GM23338 (cell line): ENCODE measurements around the gene BTN3A1.

Experiments used
- CREB1 ChIP-seq: fragments of 250-450 bp; sonication (Bioruptor Pico); IDR thresholded peaks from 2 replicates; pipeline ENCODE4 v1.5.0; 2020; ENCODE audit warnings: low read depth, mild to moderate bottlenecking, moderate library complexity
- CTCF ChIP-seq, 2 experiments: fragments of 200-600 bp in 1 of 2; sonication (generic) in 1 of 2; conservative IDR thresholded peaks; 2 replicates each; pipeline versions ENCODE4 v1.5.1 to v1.6.1; 2016 to 2017; ENCODE audit warnings: antibody characterized with exemption in 2 of 2, low read depth in 2 of 2, mild to moderate bottlenecking in 2 of 2, moderate library complexity in 1 of 2
- ETS1 ChIP-seq: IDR thresholded peaks from 2 replicates; pipeline ENCODE4 v1.6.1; 2016; ENCODE audit warnings: antibody characterized with exemption
- EZH2 ChIP-seq: fragments of 200-600 bp; sonication (generic); IDR thresholded peaks from one replicate; pipeline ENCODE4 v1.8.0; 2017; ENCODE audit warnings: antibody characterized with exemption, mild to moderate bottlenecking, low read depth; ENCODE audit not compliant: unreplicated experiment
- EZH2phosphoT487 ChIP-seq: fragments of 200-600 bp; sonication (generic); IDR thresholded peaks from one replicate; pipeline ENCODE4 v1.8.1; 2018; ENCODE audit warnings: antibody characterized with exemption; ENCODE audit not compliant: unreplicated experiment
- JUNB ChIP-seq: IDR thresholded peaks from one replicate; pipeline ENCODE4 v1.6.1; 2016; ENCODE audit warnings: antibody characterized with exemption; ENCODE audit not compliant: unreplicated experiment
- NANOG ChIP-seq: IDR thresholded peaks from 2 replicates; pipeline ENCODE4 v1.6.1; 2016; ENCODE audit warnings: antibody characterized with exemption, borderline replicate concordance
- POLR2AphosphoS5 ChIP-seq: IDR thresholded peaks from 2 replicates; pipeline ENCODE4 v1.6.1; 2016; ENCODE audit warnings: antibody characterized with exemption, low read depth
- TF ChIP-seq, protein P1 (sequence below): IDR thresholded peaks from one replicate; pipeline ENCODE4 v1.6.1; 2018; ENCODE audit warnings: antibody characterized with exemption; ENCODE audit not compliant: unreplicated experiment

GRCh38 chr6:26436018-26436417 is 33.9 kb downstream of the BTN3A1 start:
- TF ChIP-seq, protein P1, sequence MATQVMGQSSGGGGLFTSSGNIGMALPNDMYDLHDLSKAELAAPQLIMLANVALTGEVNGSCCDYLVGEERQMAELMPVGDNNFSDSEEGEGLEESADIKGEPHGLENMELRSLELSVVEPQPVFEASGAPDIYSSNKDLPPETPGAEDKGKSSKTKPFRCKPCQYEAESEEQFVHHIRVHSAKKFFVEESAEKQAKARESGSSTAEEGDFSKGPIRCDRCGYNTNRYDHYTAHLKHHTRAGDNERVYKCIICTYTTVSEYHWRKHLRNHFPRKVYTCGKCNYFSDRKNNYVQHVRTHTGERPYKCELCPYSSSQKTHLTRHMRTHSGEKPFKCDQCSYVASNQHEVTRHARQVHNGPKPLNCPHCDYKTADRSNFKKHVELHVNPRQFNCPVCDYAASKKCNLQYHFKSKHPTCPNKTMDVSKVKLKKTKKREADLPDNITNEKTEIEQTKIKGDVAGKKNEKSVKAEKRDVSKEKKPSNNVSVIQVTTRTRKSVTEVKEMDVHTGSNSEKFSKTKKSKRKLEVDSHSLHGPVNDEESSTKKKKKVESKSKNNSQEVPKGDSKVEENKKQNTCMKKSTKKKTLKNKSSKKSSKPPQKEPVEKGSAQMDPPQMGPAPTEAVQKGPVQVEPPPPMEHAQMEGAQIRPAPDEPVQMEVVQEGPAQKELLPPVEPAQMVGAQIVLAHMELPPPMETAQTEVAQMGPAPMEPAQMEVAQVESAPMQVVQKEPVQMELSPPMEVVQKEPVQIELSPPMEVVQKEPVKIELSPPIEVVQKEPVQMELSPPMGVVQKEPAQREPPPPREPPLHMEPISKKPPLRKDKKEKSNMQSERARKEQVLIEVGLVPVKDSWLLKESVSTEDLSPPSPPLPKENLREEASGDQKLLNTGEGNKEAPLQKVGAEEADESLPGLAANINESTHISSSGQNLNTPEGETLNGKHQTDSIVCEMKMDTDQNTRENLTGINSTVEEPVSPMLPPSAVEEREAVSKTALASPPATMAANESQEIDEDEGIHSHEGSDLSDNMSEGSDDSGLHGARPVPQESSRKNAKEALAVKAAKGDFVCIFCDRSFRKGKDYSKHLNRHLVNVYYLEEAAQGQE, result no peak
- TF ChIP-seq CTCF (conservative IDR thresholded peaks at IDR 0.05; ENCODE audit: low read depth in 2 of 2) (no peak), EZH2 (no peak), CREB1 (no peak), POLR2AphosphoS5 (no peak), EZH2phosphoT487 (no peak), JUNB (no peak), NANOG (no peak), ETS1 (no peak)
